ENCODE data around the gene CSKMT.
"Not testable (repeated sequence)": the region's sequence is repeated elsewhere in the genome, so short reads cannot be mapped to it uniquely, and the experiment has no call there.

The CSKMT gene

DNA sequence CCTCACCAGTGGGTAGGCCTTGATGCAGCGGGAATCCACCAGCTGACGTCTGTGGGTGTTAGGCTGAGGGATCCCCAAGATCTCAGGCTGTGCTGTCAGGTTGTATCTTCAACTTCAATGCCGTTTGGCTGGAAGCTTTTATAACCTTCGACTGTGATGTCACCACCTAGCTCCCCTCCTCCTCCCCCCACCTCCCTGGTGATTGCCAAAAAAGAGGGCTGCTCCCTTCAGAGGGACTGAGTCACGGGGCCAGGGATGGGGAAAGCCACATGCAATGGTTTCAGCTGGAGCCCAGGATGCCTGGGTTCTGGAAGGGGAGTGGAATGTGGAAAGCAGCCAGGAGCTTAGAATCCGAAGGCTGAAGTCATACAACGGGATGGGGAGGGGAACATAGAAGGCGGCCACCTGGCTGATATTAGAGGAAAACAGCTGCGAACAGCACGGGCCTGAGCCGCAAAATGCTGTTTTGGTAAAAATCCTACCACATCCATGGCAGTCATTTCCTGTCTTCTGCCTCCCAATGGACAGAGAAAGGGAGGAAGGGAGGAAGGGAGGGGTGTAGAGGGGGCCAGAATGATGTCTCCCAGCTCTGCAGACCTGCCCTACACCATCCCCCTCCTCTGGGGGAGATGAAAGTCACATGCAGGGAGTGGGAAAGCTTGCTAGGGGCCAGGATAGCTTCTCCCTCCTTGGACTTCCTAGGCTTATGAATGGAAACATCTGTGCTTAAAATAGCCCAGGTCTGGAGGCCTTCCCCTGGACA lies 24.5 kb downstream of the CSKMT start, which contains the start of gene LRRN4CL:
Gene LRRN4CL (minus strand): TSS at position 110 of the 763 bp plus-strand sequence. CDS start 1,022 bp downstream, outside the sequence.
- FAIRE-seq: no peak

DNA sequence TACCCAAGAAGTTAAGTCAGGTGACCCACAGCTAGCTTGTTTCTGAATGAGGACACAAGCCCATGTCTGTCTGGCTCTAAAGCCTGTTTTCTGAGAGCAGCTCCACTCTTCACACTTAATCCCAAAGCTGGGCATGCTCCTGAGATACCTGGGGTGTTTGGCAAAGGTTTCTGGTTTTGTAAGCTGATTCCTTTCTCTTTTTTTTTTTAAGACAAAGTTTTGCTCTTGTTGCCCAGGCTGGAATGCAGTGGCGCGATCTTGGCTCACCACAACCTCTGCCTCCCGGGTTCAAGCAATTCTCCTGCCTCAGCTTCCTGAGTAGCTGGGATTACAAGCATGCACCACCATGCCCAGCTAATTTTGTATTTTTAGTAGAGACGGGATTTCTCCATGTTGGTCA lies 28.5 kb downstream of the CSKMT start:
- not testable (repeated sequence) for FAIRE-seq

DNA sequence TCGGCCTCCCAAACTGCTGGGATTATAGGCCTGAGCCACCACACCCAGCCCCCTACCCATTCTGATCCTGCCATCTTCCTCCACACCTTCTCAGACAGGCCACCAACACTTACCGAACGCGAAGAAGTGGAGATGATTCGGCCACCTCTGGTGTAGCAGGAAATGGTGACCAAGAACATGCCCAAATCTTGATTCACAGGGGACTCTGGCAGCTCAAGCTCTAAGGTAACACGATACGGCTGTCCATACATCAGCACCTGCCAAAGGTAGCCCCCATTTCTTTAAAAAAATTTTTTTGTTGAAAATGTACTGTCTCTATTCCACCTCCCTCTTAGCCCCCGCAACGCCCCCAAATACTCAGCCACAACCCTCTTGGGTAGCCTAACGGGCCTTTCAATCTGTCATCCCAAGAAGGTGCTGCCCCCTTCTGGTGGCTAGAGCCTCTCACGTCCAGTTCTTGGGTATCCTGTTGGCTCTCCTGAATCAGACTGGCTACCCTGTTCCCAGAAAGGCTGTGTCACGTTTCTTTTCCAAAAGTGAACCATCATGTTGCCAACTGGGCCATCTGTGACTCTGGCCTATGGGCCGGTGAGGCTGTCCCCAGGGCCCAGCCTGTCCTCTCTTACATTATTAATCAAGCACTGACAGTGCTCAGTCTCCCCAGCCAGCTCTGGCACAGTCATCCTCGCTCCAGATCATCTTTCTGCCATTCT lies 29.5 kb downstream of the CSKMT start:
- FAIRE-seq: no peak

DNA sequence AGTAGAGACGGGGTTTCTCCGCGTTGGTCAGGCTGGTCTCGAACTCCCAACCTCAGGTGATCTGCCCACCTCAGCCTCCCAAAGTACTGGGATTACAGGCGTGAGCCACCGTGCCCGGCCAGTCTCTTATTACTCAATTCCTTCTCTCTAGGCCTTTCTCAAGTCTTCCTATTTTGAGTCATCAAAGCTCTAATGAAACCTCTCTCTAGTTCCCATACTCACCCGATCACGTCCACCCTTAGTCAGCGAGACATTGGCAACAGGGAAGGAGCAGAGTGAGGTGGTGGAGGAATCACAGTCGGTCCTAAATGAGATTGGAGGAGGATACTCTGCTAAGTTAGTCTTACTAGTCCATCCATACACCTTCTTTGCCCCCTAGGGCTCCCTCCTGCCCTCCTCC lies 37.1 kb downstream of the CSKMT start:
- FAIRE-seq: no peak

DNA sequence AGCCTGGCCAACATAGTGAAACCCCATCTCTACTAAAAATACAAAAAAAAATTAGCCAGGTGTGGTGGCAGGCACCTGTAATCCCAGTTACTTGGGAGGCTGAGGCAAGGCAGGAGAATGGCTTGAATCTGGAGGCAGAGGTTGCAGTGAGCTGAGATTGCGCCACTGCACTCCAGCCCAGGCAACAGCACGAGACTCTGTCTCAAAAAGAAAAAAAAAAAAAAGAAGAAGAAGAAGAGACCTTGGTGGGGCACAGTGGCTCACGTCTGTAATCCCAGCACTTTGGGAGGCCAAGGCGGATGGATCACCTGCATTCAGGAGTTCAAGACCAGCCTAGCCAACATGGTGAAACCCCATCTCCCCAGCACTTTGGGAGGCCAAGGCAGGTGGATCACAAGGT lies 38.8 kb downstream of the CSKMT start:
- FAIRE-seq: not testable (repeated sequence)

DNA sequence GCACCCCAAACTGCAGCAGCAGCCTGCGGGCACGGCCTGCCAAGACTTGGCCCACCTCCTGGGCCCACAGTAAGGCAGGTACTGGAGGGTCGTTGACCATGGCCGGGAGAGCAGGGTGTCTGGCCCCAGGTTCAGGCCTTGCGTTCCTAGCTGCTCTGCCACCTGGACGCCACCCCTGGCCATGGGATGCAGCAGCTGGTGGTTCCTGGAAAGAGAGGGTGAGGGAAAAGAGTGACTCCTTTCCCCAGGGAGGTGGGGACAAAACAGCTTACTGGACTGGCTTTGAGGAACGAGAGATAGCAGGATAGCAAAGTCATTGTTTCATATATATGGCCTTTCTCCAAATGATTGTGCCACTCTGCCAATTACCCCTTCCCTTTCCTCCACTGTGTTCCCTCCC lies 40.3 kb downstream of the CSKMT start:
- FAIRE-seq: no peak

DNA sequence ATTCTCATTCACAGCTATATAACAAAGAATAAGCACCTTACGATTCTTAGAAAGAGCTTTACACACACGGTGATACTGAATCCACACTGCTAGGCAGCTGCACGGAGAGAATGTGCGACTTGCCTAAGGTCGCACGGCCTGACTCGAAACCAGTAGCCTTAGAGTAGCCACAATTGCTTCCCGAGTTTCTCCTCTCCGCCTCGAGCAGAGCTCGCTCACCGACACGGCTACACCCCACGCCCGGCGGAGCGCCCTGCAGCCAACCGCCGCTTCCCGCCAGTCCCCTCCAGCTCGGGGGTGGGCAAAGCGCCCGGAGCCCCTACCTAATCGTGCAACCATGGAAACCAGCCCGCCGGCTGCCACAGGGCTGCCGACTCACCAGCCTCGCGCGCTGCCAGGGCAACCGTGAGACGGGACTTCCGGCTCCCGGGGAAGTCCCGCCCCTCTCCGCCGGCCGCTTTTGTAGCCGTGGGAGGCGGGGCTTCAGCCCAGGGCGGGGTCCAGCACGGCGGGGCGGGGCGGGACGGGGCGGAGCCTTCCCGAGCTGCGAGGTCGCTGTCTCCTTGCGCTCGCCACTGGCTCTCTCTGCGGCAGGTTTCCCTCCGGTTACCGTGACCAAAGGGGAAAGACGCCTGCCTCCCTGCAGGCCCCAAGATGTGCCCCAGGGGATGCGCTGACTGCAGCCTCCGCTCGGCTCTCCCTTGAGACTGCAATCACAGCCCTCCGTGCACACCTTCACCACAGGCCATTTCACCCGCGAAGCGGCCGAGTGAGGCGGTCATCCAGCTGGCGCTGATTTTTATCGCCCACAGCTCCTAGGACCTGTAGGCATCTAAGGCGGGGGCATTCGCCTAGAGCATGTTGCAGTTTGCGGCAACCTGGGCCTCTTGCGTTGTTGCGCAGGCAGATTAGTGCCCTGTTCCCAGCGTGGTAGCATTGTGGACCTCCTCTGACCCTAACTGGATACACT lies 41.1 kb downstream of the CSKMT start:
- no peak for FAIRE-seq

DNA sequence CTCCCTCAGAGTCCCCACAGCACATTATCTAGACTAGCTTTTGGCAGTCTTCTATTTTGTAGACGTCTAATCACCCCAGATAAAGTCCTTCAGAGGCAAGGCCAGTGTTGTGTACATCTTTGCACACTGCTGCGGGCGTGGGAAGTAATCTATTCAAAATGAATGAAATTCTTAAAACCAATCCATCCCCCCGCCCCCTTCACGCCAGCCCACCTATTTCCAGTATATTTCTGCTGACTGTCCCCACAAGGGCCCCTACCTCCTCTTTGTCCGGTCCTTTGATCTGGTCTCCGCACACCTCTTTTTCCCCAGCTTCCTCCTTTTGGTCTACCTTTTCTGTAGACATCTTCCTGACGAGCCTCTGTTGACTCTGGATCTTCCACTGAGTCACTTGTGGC lies 41.7 kb downstream of the CSKMT start:
- no peak for FAIRE-seq

DNA sequence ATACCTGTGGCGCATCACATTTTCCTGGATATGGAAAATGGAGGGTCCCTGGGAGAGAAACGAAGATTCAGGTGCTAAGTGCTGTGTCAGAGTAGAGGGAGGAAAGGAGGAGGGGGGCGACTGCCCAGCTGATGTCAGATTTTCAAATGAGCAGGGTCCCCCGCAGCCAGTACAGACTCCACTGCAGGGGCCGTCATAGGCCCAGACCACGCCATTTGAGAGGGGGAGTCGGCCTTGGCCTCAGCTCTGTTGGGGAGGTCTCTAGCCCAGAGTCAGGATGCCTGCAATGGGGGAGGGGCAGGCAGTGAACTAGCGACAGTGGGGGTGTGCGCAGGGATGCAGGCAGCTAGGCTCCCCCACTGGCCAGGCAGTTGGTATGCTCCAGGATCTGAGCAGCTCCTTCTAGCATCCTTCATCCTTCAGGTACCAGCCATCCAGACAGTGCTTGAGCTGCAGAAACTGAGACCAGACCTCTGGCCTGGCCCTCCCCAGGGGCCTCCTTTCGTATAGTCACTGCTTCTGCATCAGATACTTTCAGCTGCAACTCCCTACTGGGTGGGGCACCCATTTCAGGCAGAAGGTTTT lies 42.3 kb downstream of the CSKMT start, which contains the start of the genes BSCL2 and GNG3:
Gene BSCL2 (minus strand): TSS at position 148 of the 585 bp plus-strand sequence. CDS start 229 bp downstream, outside the sequence.
Gene GNG3 (plus strand): TSS at position 400 of the 585 bp plus-strand sequence. CDS start 620 bp downstream, outside the sequence.
- FAIRE-seq: no peak

DNA sequence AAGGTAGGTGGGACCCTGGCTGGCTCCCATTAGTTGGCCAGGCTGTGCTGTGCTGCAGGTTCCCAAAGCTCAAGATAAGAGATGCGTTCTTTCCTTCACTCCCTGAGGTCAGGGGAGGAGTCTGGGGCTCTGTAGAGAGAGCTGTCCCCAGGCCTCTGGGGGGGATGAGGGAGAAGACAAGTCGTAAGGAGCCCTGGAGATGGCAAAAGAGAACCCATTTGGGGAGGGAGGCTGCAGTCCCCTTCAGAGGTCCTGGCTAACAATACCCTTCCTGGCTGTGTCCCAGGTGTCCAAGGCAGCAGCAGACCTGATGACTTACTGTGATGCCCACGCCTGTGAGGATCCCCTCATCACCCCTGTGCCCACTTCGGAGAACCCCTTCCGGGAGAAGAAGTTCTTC lies 43.3 kb downstream of the CSKMT start:
- no peak for FAIRE-seq

DNA sequence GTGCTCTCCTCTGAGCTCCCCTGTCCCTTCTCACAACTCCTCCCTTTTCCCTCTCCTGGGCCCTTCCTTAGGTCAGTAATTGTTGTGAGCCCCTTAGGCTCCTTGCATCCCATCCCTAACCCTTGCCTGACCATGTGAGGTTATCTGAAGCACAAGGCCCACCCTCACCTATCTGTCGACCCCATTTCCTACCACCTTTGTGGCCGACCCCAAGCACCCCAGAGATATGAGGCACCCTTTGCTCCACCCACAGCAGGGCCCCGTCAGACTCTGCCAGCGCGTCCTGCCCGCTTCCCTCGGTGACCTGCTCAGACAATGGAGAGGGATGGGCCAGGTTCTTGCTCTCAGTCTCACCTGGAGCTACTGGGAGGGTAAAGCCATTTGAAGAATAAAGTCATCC lies 43.7 kb downstream of the CSKMT start:
- no peak for FAIRE-seq

DNA sequence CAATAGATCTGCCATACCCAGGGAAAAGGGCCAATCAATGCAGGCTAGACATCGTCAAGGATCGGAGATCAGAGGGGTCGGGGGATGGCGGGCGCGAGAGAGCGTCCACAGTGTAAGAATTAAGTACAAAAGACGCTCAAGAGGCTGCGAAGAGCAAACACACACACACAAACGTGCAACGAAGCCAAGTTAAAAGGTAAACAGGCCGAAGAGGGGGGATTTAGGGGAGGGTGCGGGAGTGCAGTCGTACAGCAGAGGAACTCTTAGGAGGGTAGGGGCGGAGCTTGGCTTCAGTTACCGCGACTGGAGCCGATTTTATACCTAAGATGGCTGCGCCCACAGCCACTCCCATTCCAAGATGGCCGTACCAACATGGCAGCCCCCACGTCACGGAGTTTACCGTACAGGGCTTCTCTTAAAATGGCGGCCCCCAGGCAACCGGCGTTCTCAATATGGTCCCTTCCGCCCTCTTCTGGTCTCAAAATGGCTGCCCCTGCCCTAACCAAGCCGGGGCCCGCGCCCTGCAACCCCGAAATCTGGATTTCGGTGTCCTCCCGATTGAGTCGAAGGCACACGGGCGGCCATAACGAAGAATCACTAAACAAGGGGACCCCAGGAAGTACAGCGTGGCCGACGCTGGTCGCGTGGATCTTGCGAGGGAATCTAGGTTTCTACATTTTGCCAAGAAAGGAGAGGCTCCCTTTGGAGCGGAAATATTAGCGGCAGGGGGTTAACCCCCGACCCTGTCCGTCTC lies 44.3 kb downstream of the CSKMT start:
- no peak for FAIRE-seq

DNA sequence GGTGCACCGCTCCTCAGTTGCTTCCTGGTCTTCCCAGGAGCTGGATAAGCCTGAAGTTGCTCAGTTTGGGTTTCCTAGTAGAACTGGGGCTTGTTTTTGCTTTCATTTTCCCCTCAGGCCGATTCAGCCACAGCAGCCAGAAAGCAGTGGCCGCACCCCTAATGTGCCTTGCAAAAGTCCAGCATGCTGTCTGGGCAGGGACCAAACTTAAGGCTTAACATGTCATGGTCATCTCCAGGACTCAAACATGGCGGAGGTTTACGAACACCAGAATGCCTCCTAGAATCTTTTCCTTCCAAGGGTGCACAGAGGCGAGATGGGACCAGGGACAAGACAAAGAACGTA lies 44.9 kb downstream of the CSKMT start:
- no peak for FAIRE-seq

DNA sequence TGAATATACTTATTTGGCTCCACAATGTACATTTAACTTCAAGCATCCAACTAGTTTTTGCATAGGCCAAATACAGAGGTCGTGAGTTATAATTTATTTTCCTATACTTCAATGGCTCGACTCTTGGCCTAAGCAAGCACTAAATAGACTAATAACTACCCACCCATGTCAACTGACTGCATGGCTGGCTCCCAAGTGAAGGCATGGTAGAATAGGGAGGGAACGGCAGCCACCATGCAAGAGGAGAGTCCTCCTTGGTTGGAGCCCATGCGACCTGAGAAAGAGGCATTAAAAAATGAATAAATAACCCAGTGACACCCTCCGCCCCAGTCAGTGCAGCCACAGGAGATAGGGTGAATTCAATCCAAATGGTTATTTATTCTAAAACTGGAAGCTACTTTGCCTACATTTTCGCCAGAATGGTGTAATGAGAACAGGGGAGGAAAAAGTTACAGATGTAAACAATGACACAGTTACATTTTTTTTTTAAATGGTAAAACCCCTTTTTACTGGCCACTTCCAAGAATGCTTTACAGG lies 47.2 kb downstream of the CSKMT start:
- no peak for FAIRE-seq

DNA sequence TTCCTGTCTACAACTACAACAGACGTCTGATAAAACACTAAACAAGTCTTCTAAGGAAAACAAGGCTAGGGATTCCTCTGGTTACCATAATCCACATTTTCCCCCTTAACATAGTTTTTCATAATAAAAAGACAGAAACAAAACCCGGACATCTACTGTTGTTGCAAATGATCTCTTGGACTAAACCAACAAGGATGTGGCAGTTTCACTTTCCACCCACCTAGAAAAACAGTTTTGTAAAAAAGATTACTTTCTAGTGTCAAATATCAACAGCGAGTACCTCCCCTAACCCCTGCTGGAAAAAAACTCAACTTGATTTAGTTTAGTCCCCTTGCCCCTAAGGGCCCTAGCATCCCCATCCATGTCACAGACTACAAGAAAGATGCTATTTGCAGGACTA lies 47.7 kb downstream of the CSKMT start:
- FAIRE-seq: no peak

DNA sequence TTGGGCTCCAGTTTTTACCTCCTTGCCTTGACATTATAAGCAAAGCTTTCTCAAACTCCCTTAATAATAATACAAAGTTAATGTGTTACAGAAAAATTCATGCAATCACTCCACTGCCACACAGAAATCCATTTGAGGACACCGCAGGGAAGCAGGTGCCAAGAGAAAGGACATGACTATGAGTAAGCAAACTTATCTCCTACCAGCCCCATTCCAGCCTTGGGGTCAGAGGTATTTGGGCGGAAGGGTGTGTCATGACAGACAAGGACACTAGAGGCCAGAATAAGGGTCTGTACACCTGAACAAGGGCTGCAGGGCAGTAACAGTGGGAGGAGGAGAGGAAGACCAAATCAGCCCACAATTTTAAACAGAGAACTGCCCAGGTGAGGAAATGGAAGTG lies 48.2 kb downstream of the CSKMT start:
- FAIRE-seq: no peak

DNA sequence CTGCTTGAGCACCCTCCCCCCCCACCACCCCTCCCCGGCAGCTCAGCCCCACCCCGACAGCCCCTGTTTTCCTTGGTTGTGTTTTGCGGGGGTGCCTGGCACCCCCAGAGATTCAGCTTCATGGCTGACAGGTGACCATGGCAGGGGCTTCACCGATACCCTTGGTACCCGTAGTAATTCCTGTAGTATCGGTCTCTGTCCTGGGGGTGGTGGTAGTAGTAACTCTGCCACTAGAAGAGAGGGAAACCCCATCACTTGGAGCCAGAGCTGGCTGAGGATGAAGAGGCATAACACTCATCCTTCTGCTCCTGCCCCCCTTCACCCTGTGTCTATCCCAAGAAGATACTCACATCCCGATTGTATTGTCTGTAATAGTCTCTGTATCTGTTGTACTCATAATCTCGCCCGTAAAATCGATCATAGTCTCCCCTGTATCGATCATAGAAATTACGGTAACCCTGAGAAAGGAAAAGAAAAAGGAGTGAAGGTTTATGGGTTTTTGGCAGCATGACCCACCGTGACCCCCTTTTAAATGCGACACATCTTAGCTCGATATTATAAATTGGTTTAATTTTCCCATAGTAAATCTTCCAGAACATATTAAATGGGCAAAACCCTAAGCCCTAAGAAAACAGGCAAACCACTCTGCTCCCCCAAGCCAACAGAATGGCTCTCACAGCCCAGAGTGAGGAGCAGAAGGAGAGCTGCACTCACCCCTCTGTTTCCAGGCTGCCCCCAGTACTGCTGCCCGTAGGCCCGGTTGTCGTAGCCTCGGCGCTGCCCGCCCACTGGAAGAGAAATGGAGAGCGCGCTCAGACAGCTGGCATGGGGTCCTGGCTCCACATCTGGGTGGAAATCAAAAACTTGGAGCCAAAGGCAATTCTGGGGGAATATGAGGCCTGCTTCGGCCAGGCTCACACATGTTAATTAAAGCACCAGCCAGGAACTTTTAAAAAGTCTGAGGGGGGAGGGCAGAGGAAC lies 50.3 kb downstream of the CSKMT start:
- no peak for FAIRE-seq

DNA sequence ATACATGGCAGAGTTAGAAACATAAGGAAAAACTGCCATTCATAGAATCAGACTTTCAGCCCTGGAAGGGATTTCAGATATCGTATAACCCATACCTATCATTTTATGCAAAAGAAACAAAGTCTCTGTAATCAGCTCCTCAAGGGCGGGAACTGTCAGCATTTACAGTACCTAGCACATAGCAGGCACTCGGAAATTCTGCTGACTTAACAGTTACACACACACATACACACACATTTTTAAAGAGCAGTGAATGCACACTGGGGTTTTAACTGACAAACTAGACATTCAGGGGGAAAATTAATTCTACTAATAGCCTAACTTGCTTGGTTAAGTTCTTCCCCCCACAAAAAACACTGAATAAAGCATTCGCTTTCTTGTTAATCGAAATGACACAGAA lies 51.1 kb downstream of the CSKMT start:
- no peak for FAIRE-seq

DNA sequence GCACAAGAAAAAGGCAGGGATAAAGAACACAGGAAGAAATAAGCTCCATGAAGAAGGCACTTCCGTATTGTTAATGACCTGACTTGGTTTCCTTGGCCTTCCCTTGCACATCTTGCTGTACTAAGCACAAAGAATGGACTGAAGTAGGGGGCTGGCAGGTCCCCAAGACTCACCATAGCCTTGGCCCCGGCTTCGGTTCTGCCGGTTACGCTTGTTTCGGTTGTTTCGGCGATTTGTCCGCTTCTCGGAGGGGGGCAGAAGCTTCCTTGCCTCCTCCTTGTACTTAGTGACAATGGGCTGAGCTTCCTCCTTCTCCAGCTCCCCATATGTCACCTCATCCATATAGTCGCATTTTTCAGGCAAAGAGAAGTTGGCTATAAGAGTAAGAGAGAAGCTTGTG lies 51.7 kb downstream of the CSKMT start:
- FAIRE-seq: no peak

Measured in islet of Langerhans (tissue), 1 donor.